Hepatocyte (in vitro differentiated cells): ENCODE results near the gene FGD2.

Experiments used
- EZH2 ChIP-seq: fragments of 200-600 bp; sonication (generic); IDR thresholded peaks from 2 replicates; pipeline ENCODE4 v1.6.1; 2016; ENCODE audit warnings: antibody characterized with exemption, mild to moderate bottlenecking, borderline replicate concordance
- EZH2phosphoT487 ChIP-seq: fragments of 200-600 bp; sonication (generic); IDR thresholded peaks from one replicate; pipeline ENCODE4 v1.6.1; 2018; ENCODE audit warnings: antibody characterized with exemption, mild to moderate bottlenecking, low read depth, moderate library complexity; ENCODE audit not compliant: unreplicated experiment, severe bottlenecking
- TF ChIP-seq, protein P1 (sequence below): fragments of 200-600 bp; sonication (generic); IDR thresholded peaks from 2 replicates; pipeline ENCODE4 v1.5.1; 2016; ENCODE audit warnings: antibody characterized with exemption, mild to moderate bottlenecking; ENCODE audit not compliant: poor library complexity

GRCh38 chr6:37020812-37021211, 15.4 kb downstream of the FGD2 start:
- TF ChIP-seq, protein P1, sequence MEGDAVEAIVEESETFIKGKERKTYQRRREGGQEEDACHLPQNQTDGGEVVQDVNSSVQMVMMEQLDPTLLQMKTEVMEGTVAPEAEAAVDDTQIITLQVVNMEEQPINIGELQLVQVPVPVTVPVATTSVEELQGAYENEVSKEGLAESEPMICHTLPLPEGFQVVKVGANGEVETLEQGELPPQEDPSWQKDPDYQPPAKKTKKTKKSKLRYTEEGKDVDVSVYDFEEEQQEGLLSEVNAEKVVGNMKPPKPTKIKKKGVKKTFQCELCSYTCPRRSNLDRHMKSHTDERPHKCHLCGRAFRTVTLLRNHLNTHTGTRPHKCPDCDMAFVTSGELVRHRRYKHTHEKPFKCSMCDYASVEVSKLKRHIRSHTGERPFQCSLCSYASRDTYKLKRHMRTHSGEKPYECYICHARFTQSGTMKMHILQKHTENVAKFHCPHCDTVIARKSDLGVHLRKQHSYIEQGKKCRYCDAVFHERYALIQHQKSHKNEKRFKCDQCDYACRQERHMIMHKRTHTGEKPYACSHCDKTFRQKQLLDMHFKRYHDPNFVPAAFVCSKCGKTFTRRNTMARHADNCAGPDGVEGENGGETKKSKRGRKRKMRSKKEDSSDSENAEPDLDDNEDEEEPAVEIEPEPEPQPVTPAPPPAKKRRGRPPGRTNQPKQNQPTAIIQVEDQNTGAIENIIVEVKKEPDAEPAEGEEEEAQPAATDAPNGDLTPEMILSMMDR, result no peak
- TF ChIP-seq EZH2 (no peak), EZH2phosphoT487 (no peak)
